Lung (tissue), 12 donors: ENCODE measurements around the gene GPR85. TPM values are rescaled to one million over a fixed set of nuclear protein-coding genes. Genes with fewer than 3 reads are reported as not detected.

ENCODE experiments used
- ATAC-seq: fragments of 200-7000 bp; cut with Tn5 transposase; one replicate; pipeline ENCODE4 v1.9.1; 2020; ENCODE audit warnings: moderate number of reproducible peaks; ENCODE audit not compliant: insufficient read depth, low FRiP score
- DNase-seq, 3 donors: peaks; one replicate each; pipeline ENCODE4 v3.0.0-alpha.2; 2013 to 2017
- H3K27ac ChIP-seq, 2 donors: one replicate each; pipeline ENCODE4 v1.5.1; 2013; ENCODE audit warnings: mild to moderate bottlenecking in 2 of 2, moderate library complexity in 2 of 2, control low read depth in 1 of 2, inconsistent platforms in 1 of 2, low read depth in 1 of 2, low read length in 1 of 2
- H3K27me3 ChIP-seq, 3 donors: one replicate each; pipeline ENCODE4 v1.5.1; 2013; ENCODE audit warnings: low read length in 2 of 3; ENCODE audit not compliant: control insufficient read depth in 3 of 3, insufficient read depth in 3 of 3
- H3K36me3 ChIP-seq, 4 donors: one replicate each; pipeline ENCODE4 v1.5.1; 2013; ENCODE audit warnings: low read length in 4 of 4, mild to moderate bottlenecking in 1 of 4, moderate library complexity in 1 of 4; ENCODE audit not compliant: control insufficient read depth in 4 of 4, insufficient read depth in 4 of 4
- H3K4me1 ChIP-seq, 5 donors: one replicate each; pipeline ENCODE4 v1.5.1; 2013; ENCODE audit warnings: low read length in 5 of 5, mild to moderate bottlenecking in 2 of 5, moderate library complexity in 1 of 5; ENCODE audit not compliant: control insufficient read depth in 5 of 5, insufficient read depth in 5 of 5
- H3K4me3 ChIP-seq: one replicate; pipeline ENCODE4 v1.5.1; 2013; ENCODE audit warnings: mild to moderate bottlenecking, control low read depth, moderate library complexity
- H3K9ac ChIP-seq, 2 donors: one replicate each; pipeline ENCODE4 v1.5.1; 2013; ENCODE audit warnings: low read length in 2 of 2, control low read depth in 1 of 2; ENCODE audit not compliant: insufficient read depth in 1 of 2
- H3K9me3 ChIP-seq, 4 donors: one replicate each; pipeline ENCODE4 v1.5.1; 2013; ENCODE audit warnings: low read length in 3 of 4, mild to moderate bottlenecking in 1 of 4, moderate library complexity in 1 of 4; ENCODE audit not compliant: control insufficient read depth in 4 of 4, insufficient read depth in 3 of 4
- WGBS, 2 donors: extraction: QIAGEN DNeasy Blood & Tissue Kit; methylation state at CpG; one replicate each; pipeline ENCODE4 v1.1.7; 2013; 5-methylcytosine and 5-hydroxymethylcytosine counted together
- polyA plus RNA-seq, 2 donors: library from polyadenylated mRNA; stranded (reverse); fragments of 200-250 nt; gene quantifications; one replicate each; pipeline ENCODE4 v1.2.1, GENCODE V29; 2013
- total RNA-seq, 2 donors: library from RNA; depleted of rRNA in 1 of 2; stranded (reverse); fragments of >200 nt in 1 of 2; gene quantifications; one replicate each; pipeline ENCODE4 v1.2.1, GENCODE V29; 2014 to 2021
- TF ChIP-seq, protein P1 (sequence below): IDR thresholded peaks from 2 replicates; pipeline ENCODE4 v1.5.1; 2012; ENCODE audit warnings: mild to moderate bottlenecking; ENCODE audit errors: control extremely low read depth, extremely low read depth
- donor health status: control.
- donor health status: control.
- donor health status: Bipolar disorder and iron deficiency.
- donor health status: healthy.
- donor health status: DM: yes; HTN: yes; CAD: no.

Gene GPR85
- total and polyA plus RNA-seq, 4 donors, result 0.57 to 2.1 (median 1.4) TPM

DNA sequence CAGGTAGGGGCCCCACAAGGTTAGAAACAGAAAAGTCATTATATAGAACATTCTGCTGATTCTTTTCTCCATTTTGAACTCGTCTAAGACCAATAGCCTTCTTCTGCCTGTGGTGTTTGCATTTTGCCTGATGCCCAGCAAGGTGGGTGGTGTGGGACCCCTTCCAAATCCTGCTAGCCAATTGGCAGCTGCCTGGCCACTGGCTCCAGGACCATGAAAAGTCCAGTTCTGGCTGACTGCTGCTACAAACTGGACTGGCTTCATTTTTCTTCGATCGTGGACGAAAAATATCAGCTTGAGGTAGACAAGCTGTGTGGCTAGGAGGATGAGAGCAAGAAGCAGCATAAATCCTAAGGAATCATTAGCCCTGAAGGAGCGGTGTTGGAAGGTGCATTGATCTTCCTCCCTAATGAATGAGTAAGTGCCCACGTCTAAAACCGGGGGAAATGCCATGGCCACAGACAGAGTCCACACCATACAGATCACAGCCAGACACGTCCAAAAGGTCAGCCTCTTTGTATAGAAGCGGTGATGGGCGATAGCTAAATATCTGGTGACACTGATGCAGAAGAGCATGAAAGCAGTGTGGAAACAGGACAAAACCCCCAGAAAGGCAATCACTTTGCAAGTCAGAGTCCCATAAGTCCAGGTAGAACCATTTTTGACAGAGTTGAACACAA, 2.7 kb downstream of the GPR85 start:
- H3K27ac ChIP-seq, result no peak overlapping the region
- no peaks in the 10 kb centered on the region for H3K36me3 ChIP-seq
- ATAC-seq, result no peak
- H3K4me3 ChIP-seq, result no peak overlapping the region
- no peak overlapping the region for H3K9ac ChIP-seq
- WGBS, 2 donors, result 91 to 93% methylated on average over 10 of the region's 10 CpGs
- DNase-seq, result no peak
- H3K27me3 ChIP-seq, result no peaks in the 10 kb centered on the region
- peaks cover 0 to 7% (median 0%) of the 10 kb centered on the region in 5 donors for H3K4me1 ChIP-seq
- no peaks in the 10 kb centered on the region for H3K9me3 ChIP-seq
- TF ChIP-seq, protein P1, sequence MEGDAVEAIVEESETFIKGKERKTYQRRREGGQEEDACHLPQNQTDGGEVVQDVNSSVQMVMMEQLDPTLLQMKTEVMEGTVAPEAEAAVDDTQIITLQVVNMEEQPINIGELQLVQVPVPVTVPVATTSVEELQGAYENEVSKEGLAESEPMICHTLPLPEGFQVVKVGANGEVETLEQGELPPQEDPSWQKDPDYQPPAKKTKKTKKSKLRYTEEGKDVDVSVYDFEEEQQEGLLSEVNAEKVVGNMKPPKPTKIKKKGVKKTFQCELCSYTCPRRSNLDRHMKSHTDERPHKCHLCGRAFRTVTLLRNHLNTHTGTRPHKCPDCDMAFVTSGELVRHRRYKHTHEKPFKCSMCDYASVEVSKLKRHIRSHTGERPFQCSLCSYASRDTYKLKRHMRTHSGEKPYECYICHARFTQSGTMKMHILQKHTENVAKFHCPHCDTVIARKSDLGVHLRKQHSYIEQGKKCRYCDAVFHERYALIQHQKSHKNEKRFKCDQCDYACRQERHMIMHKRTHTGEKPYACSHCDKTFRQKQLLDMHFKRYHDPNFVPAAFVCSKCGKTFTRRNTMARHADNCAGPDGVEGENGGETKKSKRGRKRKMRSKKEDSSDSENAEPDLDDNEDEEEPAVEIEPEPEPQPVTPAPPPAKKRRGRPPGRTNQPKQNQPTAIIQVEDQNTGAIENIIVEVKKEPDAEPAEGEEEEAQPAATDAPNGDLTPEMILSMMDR, result no peak

DNA sequence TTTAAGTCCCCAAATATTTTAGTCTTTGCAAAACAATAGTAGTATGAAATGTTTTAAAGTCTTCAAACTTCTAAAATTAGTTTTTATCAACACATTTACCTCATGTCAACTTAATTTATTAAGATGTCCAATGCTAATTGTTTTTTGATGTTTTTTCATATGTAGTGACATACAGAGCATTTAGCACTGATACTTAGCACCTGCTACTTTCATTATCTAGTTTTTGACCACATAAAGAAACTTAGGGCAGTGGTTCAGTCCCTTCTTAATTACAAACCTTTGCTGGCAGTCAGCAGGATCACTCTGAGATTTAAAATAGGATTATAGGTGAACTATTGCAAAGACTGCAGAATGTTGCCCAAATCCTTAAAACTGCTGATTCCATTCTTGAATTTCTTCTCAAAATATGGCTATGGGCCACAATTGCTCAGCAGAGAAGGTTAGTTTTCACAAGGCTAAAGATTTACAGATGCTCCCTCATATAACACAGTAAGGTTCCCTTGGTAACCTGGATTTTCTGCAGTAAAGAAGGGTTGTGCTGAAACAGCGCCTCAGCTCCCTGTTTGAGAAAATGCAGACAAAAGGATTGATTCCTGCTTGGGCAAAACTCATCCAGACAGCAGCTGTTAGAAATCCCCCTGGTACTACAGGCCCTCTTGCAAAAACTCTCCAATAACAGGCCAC, 3.4 kb downstream of the GPR85 start:
- 96% methylated on average over 1 of the region's 1 CpG for WGBS, 2 donors

DNA sequence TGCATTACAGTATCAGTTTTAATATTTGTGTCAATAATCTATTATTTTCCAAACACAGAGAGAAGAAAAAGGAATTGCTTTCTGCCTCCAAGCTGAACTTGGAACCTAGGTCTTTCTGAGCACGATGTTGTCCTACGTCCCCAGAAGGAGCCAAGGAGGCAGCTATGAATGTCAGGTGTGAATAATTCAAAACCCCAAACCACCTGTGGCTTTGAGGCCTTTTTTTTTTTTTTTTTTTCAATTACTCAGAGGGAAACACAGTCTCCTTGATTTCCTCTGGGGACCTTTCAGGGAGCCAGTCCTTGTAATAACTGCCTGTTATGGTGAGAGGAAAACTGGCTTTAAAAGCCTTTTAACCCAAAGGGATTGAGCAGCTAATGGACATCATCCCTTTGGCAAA, 8.3 kb downstream of the GPR85 start:
- Histone ChIP-seq H3K9ac (no peak overlapping the region), H3K36me3 (no peaks in the 10 kb centered on the region), H3K4me3 (no peak overlapping the region), H3K9me3 (no peaks in the 10 kb centered on the region), H3K27me3 (no peaks in the 10 kb centered on the region), H3K4me1 (no peaks in the 10 kb centered on the region), H3K27ac (no peak overlapping the region)
- ATAC-seq (no peak), DNase-seq (no peak)
- WGBS, 2 donors, result 69 to 91% methylated on average over 2 of the region's 2 CpGs
- TF ChIP-seq, protein P1, result no peak

More for the DNA sequence above, 3.4 kb downstream of the GPR85 start:
- ATAC-seq, result no peak
- H3K36me3 ChIP-seq, result no peaks in the 10 kb centered on the region
- no peak for DNase-seq
- H3K4me3 ChIP-seq, result no peak overlapping the region
- no peak overlapping the region for H3K27ac ChIP-seq
- no peak overlapping the region for H3K9ac ChIP-seq
- H3K4me1 ChIP-seq, result peaks cover 0 to 7% (median 0%) of the 10 kb centered on the region in 5 donors
- H3K9me3 ChIP-seq, result no peaks in the 10 kb centered on the region
- TF ChIP-seq, protein P1, result no peak
- H3K27me3 ChIP-seq, result no peaks in the 10 kb centered on the region
